Caco-2 (cell line): ENCODE measurements around the gene TSPAN33. TPM values are rescaled to one million over a fixed set of nuclear protein-coding genes. Genes with fewer than 3 reads are reported as not detected.
A peak's percentile ranks its signal among the peaks of the same experiment; 100 is the strongest.
"Not testable (repeated sequence)": the region's sequence is repeated elsewhere in the genome, so short reads cannot be mapped to it uniquely, and the experiment has no call there.

Experiments used
- BruUV-seq: library from RNA; stranded (reverse); fragments of 400-500 nt; replicated peaks from 2 replicates; lab custom pipeline; 2021; lab: Mats Ljungman, UMichigan
- CTCF ChIA-PET: fragments of 300-600 bp; sonication (Branson Sonifier 250); formaldehyde crosslinking; loops from one replicate; lab custom pipeline; 2022; ENCODE audit warnings: antibody characterized with exemption; lab: Charles Lee
- POLR2A ChIA-PET: fragments of 300-600 bp; sonication (Branson Sonifier 250); formaldehyde crosslinking; loops from one replicate; lab custom pipeline; 2022; ENCODE audit warnings: antibody characterized with exemption; lab: Charles Lee
- DNase-seq, 2 experiments: peaks; one replicate each; pipeline versions ENCODE4 v3.0.0 to v3.0.0-alpha.2; 2020 to 2022
- H3K27me3 ChIP-seq: replicated peaks from 2 replicates; pipeline ENCODE4 v1.6.0; 2011; ENCODE audit warnings: low read length; ENCODE audit not compliant: control insufficient read depth, insufficient read depth
- H3K36me3 ChIP-seq: 2 replicates; pipeline ENCODE4 v1.5.1; 2011; ENCODE audit warnings: low read length; ENCODE audit not compliant: control insufficient read depth, insufficient read depth
- H3K4me1 ChIP-seq: fragments of 250-450 bp; sonication (Bioruptor Pico); 2 replicates; pipeline ENCODE4 v1.5.1; 2020; ENCODE audit warnings: mild to moderate bottlenecking
- H3K4me3 ChIP-seq: 2 replicates; pipeline ENCODE4 v1.5.1; 2011; ENCODE audit warnings: low read depth, mild to moderate bottlenecking, control low read depth, low read length
- H3K9me3 ChIP-seq: fragments of 250-450 bp; sonication (Bioruptor Pico); 2 replicates; pipeline ENCODE4 v1.5.1; 2020; ENCODE audit warnings: mild to moderate bottlenecking, moderate library complexity
- H3K27ac Mint-ChIP-seq: one replicate; pipeline ENCODE4 v1.8.0; 2022; ENCODE audit warnings: mixed read lengths; ENCODE audit not compliant: unreplicated experiment
- H3K27me3 Mint-ChIP-seq: one replicate; pipeline ENCODE4 v1.8.0; 2022; ENCODE audit warnings: mixed read lengths; ENCODE audit not compliant: insufficient read depth, unreplicated experiment
- H3K36me3 Mint-ChIP-seq: one replicate; pipeline ENCODE4 v1.8.0; 2022; ENCODE audit warnings: mild to moderate bottlenecking, mixed read lengths; ENCODE audit not compliant: insufficient read depth, unreplicated experiment
- H3K4me1 Mint-ChIP-seq: one replicate; pipeline ENCODE4 v1.8.0; 2022; ENCODE audit warnings: low read depth, mixed read lengths; ENCODE audit not compliant: unreplicated experiment
- H3K4me3 Mint-ChIP-seq: one replicate; pipeline ENCODE4 v1.8.0; 2022; ENCODE audit warnings: mild to moderate bottlenecking, moderate library complexity, mixed read lengths; ENCODE audit not compliant: unreplicated experiment
- H3K9me3 Mint-ChIP-seq: one replicate; pipeline ENCODE4 v1.8.0; 2022; ENCODE audit warnings: mixed read lengths; ENCODE audit not compliant: unreplicated experiment
- intact Hi-C: fragments of 100-400 bp; cut with micrococcal nuclease; formaldehyde crosslinking; loops from one replicate; pipeline ENCODE4 v1.10.0; 2022; ENCODE audit not compliant: unreplicated experiment
- total RNA-seq: library from RNA; stranded (reverse); gene quantifications from 2 replicates; pipeline ENCODE4 v1.2.3, GENCODE V29; 2022
- TF ChIP-seq, protein P1 (sequence below), 2 experiments: fragments of 200-600 bp in 1 of 2; IDR thresholded peaks; 1 replicate in 1 of 2; 2 replicates in 1 of 2; pipeline versions ENCODE4 v1.5.1 to v1.8.0; 2011 to 2022; ENCODE audit warnings: antibody characterized with exemption in 1 of 2, control low read depth in 1 of 2, inconsistent platforms in 1 of 2, low read depth in 1 of 2, low read length in 1 of 2, mild to moderate bottlenecking in 1 of 2, moderate library complexity in 1 of 2; ENCODE audit not compliant: insufficient read depth in 1 of 2, severe bottlenecking in 1 of 2, unreplicated experiment in 1 of 2

TSPAN33 gene
- total RNA-seq, 1 experiment from 2014 or later: 4.5 TPM

DNA sequence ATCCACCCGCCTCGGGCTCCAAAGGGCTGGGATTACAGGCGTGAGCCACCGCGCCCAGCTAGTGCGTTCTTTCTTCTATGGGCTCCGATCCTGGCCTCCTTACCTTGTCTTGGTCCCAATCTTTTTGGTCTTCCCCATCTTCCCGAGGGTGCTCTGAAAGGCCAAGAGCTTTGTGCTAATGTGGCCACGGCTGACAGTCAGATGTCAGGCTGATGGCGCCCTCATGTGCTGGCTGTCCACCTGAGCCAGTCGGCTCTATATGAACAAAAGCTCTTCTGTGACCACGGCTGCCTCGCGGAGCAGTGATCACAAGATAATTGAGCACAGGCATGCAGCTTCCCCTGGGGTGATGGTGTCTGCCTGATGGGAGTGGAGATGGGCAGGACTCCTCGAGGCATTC lies 69.3 kb downstream of the TSPAN33 start:
- H3K27me3 Mint-ChIP-seq: no peaks in the 10 kb centered on the region
- H3K4me3 Mint-ChIP-seq: no peak overlapping the region
- ChIA-PET CTCF (interaction anchor here (0.6 to 6.3 kb wide), 8 partner anchors 11 to 333 kb away, joined by 3 to 101 read pairs (median 4); partner anchors contain the start of gene AHCYL2), POLR2A (no interaction called here)
- Histone ChIP-seq H3K4me1 (no peaks in the 10 kb centered on the region), H3K27me3 (no peaks in the 10 kb centered on the region), H3K9me3 (0 out of 2 replicates have a peak, but pooled peaks cover 4% of the 10 kb centered on the region), H3K36me3 (peaks cover 8% of the 10 kb centered on the region), H3K4me3 (no peak overlapping the region)
- peaks cover 8% of the 10 kb centered on the region for H3K4me1 Mint-ChIP-seq
- no peaks in the 10 kb centered on the region for H3K9me3 Mint-ChIP-seq
- TF ChIP-seq, protein P1, sequence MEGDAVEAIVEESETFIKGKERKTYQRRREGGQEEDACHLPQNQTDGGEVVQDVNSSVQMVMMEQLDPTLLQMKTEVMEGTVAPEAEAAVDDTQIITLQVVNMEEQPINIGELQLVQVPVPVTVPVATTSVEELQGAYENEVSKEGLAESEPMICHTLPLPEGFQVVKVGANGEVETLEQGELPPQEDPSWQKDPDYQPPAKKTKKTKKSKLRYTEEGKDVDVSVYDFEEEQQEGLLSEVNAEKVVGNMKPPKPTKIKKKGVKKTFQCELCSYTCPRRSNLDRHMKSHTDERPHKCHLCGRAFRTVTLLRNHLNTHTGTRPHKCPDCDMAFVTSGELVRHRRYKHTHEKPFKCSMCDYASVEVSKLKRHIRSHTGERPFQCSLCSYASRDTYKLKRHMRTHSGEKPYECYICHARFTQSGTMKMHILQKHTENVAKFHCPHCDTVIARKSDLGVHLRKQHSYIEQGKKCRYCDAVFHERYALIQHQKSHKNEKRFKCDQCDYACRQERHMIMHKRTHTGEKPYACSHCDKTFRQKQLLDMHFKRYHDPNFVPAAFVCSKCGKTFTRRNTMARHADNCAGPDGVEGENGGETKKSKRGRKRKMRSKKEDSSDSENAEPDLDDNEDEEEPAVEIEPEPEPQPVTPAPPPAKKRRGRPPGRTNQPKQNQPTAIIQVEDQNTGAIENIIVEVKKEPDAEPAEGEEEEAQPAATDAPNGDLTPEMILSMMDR (IDR thresholded peaks at IDR 0.05; ENCODE audit: insufficient read depth in 1 of 2, low read depth in 1 of 2, low read length in 1 of 2, severe bottlenecking in 1 of 2, unreplicated experiment in 1 of 2): peak; percentile 18
- peak; percentile 57 to 72 for DNase-seq
- peaks cover 11% of the 10 kb centered on the region for H3K36me3 Mint-ChIP-seq
- no peak overlapping the region for H3K27ac Mint-ChIP-seq
- no TSS peak for BruUV-seq
- intact Hi-C loops: loop anchor here (1.0 to 5.0 kb wide), 2 partner anchors 50 to 122 kb away; no protein-coding TSS in a partner anchor

DNA sequence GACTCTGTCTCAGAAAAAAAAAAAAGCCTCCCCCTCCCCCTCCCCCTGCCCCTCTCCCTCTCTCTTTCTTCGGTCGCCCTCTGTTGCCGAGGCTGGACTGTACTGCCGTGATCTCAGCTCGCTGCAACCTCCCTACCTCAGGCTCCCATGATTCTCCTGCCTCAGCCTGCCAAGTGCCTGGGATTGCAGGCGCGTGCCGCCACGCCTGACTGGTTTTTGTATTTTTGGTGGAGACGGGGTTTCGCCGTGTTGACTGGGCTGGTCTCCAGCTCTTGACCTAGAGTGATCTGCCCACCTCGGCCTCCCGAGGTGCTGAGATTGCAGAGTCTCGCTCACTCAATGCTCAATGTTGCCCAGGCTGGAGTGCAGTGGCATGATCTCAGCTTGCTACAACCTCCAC lies 71.2 kb downstream of the TSPAN33 start:
- H3K27ac Mint-ChIP-seq, H3K4me3 ChIP-seq, H3K27me3 ChIP-seq, H3K9me3 Mint-ChIP-seq, H3K9me3 ChIP-seq, H3K4me3 Mint-ChIP-seq, BruUV-seq, CTCF ChIA-PET, H3K27me3 Mint-ChIP-seq, H3K36me3 ChIP-seq, POLR2A ChIA-PET, H3K4me1 ChIP-seq, H3K36me3 Mint-ChIP-seq, DNase-seq, H3K4me1 Mint-ChIP-seq: not testable (repeated sequence)
- intact Hi-C loops: loop anchor here (5.0 kb wide), 1 partner anchor 427 kb away; no protein-coding TSS in a partner anchor

DNA sequence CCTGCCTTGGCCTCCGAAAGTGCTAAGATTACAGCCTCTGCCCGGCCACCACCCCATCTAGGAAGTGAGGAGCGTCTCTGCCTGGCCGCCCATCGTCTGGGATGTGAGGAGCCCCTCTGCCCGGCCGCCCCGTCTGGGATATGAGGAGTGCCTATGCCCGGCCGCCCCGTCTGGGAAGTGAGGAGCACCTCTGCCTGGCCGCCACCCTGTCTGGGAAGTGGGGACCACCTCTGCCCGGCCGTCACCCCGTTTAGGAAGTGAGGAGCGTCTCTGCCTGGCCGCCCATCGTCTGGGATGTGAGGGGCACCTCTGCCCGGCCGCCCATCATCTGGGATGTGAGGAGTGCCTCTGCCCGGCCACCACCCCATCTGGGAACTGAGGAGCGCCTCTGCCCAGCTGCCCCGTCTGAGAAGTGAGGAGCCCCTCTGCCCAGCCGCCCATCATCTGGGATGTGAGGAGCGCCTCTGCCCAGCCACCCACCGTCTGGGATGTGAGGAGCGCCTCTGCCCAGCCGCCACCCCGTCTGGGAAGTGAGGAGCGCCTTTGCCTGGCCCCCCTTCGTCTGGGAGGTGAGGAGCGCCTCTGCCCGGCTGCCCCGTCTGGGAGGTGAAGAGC lies 71.7 kb downstream of the TSPAN33 start:
- H3K27me3 Mint-ChIP-seq, H3K36me3 Mint-ChIP-seq: not testable (repeated sequence)

DNA sequence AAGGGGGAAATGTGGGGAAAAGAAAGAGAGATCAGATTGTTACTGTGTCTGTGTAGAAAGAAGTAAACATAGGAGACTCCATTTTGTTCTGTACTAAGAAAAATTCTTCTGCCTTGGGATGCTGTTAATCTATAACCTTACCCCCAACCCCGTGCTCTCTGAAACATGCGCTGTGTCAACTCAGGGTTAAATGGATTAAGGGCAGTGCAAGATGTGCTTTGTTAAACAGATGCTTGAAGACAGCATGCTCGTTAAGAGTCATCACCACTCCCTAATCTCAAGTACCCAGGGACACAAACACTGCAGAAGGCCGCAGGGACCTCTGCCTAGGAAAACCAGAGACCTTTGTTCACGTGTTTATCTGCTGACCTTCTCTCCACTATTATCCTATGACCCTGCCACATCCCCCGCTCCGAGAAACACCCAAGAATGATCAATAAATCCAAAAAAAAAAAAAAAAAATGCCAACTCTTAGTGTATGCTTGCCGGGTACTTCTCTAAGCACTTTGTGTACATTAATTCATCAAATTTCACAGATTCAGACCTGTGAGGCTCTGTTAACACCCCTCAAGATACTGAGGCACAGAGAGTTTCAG lies 72.4 kb downstream of the TSPAN33 start:
- H3K4me1 Mint-ChIP-seq, H3K4me1 ChIP-seq, BruUV-seq: not testable (repeated sequence)

More for the DNA sequence above, 71.7 kb downstream of the TSPAN33 start:
- H3K4me1 ChIP-seq, H3K27me3 ChIP-seq, H3K4me3 Mint-ChIP-seq, DNase-seq, H3K36me3 ChIP-seq, BruUV-seq, H3K4me1 Mint-ChIP-seq, H3K9me3 Mint-ChIP-seq, H3K4me3 ChIP-seq, H3K9me3 ChIP-seq, CTCF ChIA-PET, POLR2A ChIA-PET, H3K27ac Mint-ChIP-seq: not testable (repeated sequence)
- intact Hi-C loops: loop anchor here (5.0 kb wide), 1 partner anchor 426 kb away; no protein-coding TSS in a partner anchor

More for the DNA sequence above, 72.4 kb downstream of the TSPAN33 start:
- H3K4me3 Mint-ChIP-seq, H3K9me3 Mint-ChIP-seq, POLR2A ChIA-PET, H3K36me3 Mint-ChIP-seq, H3K9me3 ChIP-seq, DNase-seq, H3K27ac Mint-ChIP-seq, H3K27me3 Mint-ChIP-seq, H3K4me3 ChIP-seq, H3K36me3 ChIP-seq, H3K27me3 ChIP-seq: not testable (repeated sequence)
- CTCF ChIA-PET: interaction anchor here (0.7 to 2.5 kb wide), 7 partner anchors 10 to 277 kb away, joined by 3 to 12 read pairs (median 3); partner anchors contain the start of gene STRIP2
- intact Hi-C loops: loop anchor here (5.0 kb wide), 1 partner anchor 425 kb away; no protein-coding TSS in a partner anchor
